Measurements from ENCODE around the gene PTGFRN. TPM values are rescaled to one million over a fixed set of nuclear protein-coding genes. Genes with fewer than 3 reads are reported as not detected.

The PTGFRN gene
- total and polyA plus RNA-seq, 2 experiments from 2014 or later: 17.4 to 32.7 TPM

DNA sequence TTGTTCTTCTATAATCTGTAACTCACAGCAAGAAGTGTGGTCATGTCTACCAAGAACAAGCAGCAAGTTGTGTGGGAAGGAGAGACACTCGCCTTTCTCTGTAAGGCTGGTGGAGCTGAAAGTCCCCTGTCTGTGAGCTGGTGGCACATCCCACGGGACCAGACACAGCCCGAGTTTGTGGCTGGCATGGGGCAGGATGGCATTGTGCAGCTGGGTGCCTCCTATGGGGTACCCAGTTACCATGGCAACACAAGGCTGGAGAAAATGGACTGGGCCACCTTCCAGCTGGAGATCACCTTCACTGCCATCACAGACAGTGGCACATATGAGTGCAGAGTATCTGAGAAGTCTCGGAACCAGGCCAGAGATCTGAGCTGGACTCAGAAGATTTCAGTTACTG, 107.3 kb downstream of the PTGFRN start (continued):
- TF ChIP-seq, protein P1, sequence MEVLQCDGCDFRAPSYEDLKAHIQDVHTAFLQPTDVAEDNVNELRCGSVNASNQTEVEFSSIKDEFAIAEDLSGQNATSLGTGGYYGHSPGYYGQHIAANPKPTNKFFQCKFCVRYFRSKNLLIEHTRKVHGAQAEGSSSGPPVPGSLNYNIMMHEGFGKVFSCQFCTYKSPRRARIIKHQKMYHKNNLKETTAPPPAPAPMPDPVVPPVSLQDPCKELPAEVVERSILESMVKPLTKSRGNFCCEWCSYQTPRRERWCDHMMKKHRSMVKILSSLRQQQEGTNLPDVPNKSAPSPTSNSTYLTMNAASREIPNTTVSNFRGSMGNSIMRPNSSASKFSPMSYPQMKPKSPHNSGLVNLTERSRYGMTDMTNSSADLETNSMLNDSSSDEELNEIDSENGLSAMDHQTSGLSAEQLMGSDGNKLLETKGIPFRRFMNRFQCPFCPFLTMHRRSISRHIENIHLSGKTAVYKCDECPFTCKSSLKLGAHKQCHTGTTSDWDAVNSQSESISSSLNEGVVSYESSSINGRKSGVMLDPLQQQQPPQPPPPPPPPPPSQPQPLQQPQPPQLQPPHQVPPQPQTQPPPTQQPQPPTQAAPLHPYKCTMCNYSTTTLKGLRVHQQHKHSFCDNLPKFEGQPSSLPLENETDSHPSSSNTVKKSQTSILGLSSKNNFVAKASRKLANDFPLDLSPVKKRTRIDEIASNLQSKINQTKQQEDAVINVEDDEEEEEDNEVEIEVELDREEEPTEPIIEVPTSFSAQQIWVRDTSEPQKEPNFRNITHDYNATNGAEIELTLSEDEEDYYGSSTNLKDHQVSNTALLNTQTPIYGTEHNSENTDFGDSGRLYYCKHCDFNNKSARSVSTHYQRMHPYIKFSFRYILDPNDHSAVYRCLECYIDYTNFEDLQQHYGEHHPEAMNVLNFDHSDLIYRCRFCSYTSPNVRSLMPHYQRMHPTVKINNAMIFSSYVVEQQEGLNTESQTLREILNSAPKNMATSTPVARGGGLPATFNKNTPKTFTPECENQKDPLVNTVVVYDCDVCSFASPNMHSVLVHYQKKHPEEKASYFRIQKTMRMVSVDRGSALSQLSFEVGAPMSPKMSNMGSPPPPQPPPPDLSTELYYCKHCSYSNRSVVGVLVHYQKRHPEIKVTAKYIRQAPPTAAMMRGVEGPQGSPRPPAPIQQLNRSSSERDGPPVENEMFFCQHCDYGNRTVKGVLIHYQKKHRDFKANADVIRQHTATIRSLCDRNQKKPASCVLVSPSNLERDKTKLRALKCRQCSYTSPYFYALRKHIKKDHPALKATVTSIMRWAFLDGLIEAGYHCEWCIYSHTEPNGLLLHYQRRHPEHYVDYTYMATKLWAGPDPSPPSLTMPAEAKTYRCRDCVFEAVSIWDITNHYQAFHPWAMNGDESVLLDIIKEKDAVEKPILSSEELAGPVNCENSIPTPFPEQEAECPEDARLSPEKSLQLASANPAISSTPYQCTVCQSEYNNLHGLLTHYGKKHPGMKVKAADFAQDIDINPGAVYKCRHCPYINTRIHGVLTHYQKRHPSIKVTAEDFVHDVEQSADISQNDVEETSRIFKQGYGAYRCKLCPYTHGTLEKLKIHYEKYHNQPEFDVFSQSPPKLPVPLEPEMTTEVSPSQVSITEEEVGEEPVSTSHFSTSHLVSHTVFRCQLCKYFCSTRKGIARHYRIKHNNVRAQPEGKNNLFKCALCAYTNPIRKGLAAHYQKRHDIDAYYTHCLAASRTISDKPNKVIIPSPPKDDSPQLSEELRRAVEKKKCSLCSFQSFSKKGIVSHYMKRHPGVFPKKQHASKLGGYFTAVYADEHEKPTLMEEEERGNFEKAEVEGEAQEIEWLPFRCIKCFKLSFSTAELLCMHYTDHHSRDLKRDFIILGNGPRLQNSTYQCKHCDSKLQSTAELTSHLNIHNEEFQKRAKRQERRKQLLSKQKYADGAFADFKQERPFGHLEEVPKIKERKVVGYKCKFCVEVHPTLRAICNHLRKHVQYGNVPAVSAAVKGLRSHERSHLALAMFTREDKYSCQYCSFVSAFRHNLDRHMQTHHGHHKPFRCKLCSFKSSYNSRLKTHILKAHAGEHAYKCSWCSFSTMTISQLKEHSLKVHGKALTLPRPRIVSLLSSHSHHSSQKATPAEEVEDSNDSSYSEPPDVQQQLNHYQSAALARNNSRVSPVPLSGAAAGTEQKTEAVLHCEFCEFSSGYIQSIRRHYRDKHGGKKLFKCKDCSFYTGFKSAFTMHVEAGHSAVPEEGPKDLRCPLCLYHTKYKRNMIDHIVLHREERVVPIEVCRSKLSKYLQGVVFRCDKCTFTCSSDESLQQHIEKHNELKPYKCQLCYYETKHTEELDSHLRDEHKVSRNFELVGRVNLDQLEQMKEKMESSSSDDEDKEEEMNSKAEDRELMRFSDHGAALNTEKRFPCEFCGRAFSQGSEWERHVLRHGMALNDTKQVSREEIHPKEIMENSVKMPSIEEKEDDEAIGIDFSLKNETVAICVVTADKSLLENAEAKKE (CRISPR knock-in tag; IDR thresholded peaks at IDR 0.05): no peak
- TF ChIP-seq POLR2AphosphoS5 (IDR thresholded peaks at IDR 0.05; ENCODE audit: low read depth): no peak
- TF ChIP-seq CREB1 (CRISPR knock-in tag; IDR thresholded peaks at IDR 0.05; ENCODE audit: low read depth): no peak
- TF ChIP-seq, protein P2, sequence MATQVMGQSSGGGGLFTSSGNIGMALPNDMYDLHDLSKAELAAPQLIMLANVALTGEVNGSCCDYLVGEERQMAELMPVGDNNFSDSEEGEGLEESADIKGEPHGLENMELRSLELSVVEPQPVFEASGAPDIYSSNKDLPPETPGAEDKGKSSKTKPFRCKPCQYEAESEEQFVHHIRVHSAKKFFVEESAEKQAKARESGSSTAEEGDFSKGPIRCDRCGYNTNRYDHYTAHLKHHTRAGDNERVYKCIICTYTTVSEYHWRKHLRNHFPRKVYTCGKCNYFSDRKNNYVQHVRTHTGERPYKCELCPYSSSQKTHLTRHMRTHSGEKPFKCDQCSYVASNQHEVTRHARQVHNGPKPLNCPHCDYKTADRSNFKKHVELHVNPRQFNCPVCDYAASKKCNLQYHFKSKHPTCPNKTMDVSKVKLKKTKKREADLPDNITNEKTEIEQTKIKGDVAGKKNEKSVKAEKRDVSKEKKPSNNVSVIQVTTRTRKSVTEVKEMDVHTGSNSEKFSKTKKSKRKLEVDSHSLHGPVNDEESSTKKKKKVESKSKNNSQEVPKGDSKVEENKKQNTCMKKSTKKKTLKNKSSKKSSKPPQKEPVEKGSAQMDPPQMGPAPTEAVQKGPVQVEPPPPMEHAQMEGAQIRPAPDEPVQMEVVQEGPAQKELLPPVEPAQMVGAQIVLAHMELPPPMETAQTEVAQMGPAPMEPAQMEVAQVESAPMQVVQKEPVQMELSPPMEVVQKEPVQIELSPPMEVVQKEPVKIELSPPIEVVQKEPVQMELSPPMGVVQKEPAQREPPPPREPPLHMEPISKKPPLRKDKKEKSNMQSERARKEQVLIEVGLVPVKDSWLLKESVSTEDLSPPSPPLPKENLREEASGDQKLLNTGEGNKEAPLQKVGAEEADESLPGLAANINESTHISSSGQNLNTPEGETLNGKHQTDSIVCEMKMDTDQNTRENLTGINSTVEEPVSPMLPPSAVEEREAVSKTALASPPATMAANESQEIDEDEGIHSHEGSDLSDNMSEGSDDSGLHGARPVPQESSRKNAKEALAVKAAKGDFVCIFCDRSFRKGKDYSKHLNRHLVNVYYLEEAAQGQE (IDR thresholded peaks at IDR 0.05; ENCODE audit: unreplicated experiment): no peak
- TF ChIP-seq ZNF331 (CRISPR knock-in tag; IDR thresholded peaks at IDR 0.05; ENCODE audit: low read depth): no peak

DNA sequence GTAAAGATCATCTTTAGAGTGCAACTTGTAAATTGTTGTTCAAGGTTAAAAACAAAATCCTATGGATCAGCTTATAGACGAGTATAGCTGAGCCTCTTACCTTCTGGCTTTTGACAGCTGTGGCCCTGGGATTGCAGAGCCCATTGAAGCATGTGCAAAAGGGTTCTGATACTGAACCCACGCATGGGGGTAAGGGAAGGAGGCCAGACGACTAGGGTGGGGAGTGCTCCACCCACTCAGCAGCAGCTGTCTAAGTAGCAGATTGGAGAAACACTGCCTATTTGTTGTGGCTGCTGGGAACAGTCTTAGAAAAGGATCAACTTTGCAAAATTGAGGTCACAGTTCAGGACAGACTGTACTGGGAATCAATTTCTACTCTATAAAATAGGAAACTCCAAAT, 107.9 kb downstream of the PTGFRN start:
- Histone ChIP-seq H3K27me3 (ENCODE audit: insufficient read depth) (no peaks in the 10 kb centered on the region), H3K79me2 (replicated peaks; ENCODE audit: insufficient read depth) (no peaks in the 10 kb centered on the region), H3K36me3 (ENCODE audit: insufficient read depth) (no peaks in the 10 kb centered on the region), H3K27ac (ENCODE audit: low read depth) (no peak overlapping the region), H3K4me2 (no peak overlapping the region), H3K4me1 (ENCODE audit: insufficient read depth) (peaks cover 5% of the 10 kb centered on the region; the same call in 1 of the 2 replicates), H2AFZ (no peak overlapping the region), H3K4me3 (no peak overlapping the region), H3K9me2 (ENCODE audit: insufficient read depth) (peaks cover 13% of the 10 kb centered on the region; the same call in 1 of the 2 replicates), H4K20me1 (replicated peaks; ENCODE audit: insufficient read depth) (no peaks in the 10 kb centered on the region), H3F3A (replicated peaks; ENCODE audit: low read depth) (no peaks in the 10 kb centered on the region)
- peaks cover 12% of the 10 kb centered on the region for H3K4me1 Mint-ChIP-seq
- no peaks in the 10 kb centered on the region for H3K36me3 Mint-ChIP-seq (ENCODE audit: low read depth)
- DNase-seq (ENCODE audit: low spot score) (no peak), ATAC-seq (no peak)
- TF ChIP-seq STAT1 (IDR thresholded peaks at IDR 0.05; ENCODE audit: unreplicated experiment): no peak
- TF ChIP-seq, protein P2 (IDR thresholded peaks at IDR 0.05; ENCODE audit: unreplicated experiment): no peak
- TF ChIP-seq ZNF331 (CRISPR knock-in tag; IDR thresholded peaks at IDR 0.05; ENCODE audit: low read depth): no peak
- no peak for TF ChIP-seq ZNF114 (CRISPR knock-in tag; IDR thresholded peaks at IDR 0.05)
- no peak for TF ChIP-seq NANOG (IDR thresholded peaks at IDR 0.05; ENCODE audit: borderline replicate concordance)
- TF ChIP-seq EZH2phosphoT487 (IDR thresholded peaks at IDR 0.05; ENCODE audit: unreplicated experiment): no peak
- no peaks in the 10 kb centered on the region for H3K9me3 Mint-ChIP-seq
- peaks cover 2% of the 10 kb centered on the region for H3K27me3 Mint-ChIP-seq (ENCODE audit: insufficient read depth, low read depth, poor library complexity)
- no peak overlapping the region for H3K27ac Mint-ChIP-seq
- H3K4me3 Mint-ChIP-seq: no peak overlapping the region
